Activated CD8-positive, alpha-beta T cell treated with anti-CD3 and anti-CD28 coated beads for 36 hours (primary cell): ENCODE measurements around the gene RSPH6A. TPM values are rescaled to one million over a fixed set of nuclear protein-coding genes. Genes with fewer than 3 reads are reported as not detected.

Experiments
- ATAC-seq: fragments of 200-7000 bp; cut with Tn5 transposase; one replicate; pipeline ENCODE4 v1.10.0; 2021; ENCODE audit warnings: mild to moderate bottlenecking, moderate library complexity
- CTCF ChIA-PET: fragments of 350-600 bp; sonication (Branson Sonifier 250); formaldehyde crosslinking; loops from one replicate; lab custom pipeline; 2021; ENCODE audit warnings: antibody characterized with exemption; lab: Charles Lee
- POLR2A ChIA-PET: fragments of 350-600 bp; sonication (Branson Sonifier 250); formaldehyde crosslinking; loops from one replicate; lab custom pipeline; 2021; ENCODE audit warnings: antibody characterized with exemption; lab: Charles Lee
- DNase-seq: peaks from one replicate; pipeline ENCODE4 v3.0.0-alpha.2; 2020
- H3K27ac Mint-ChIP-seq: one replicate; pipeline ENCODE4 v1.8.0; 2021; ENCODE audit warnings: mild to moderate bottlenecking, mixed read lengths
- H3K27me3 Mint-ChIP-seq: one replicate; pipeline ENCODE4 v1.8.0; 2021; ENCODE audit warnings: mixed read lengths
- H3K36me3 Mint-ChIP-seq: one replicate; pipeline ENCODE4 v1.8.0; 2021; ENCODE audit warnings: low read depth, mixed read lengths
- H3K4me1 Mint-ChIP-seq: one replicate; pipeline ENCODE4 v1.8.0; 2021; ENCODE audit warnings: low read depth, mixed read lengths
- H3K4me3 Mint-ChIP-seq: one replicate; pipeline ENCODE4 v1.8.0; 2021; ENCODE audit warnings: mild to moderate bottlenecking, moderate library complexity, mixed read lengths
- H3K9me3 Mint-ChIP-seq: one replicate; pipeline ENCODE4 v1.8.0; 2021; ENCODE audit warnings: mixed read lengths
- intact Hi-C: fragments of 100-400 bp; cut with micrococcal nuclease; formaldehyde crosslinking; loops from one replicate; pipeline ENCODE4 v1.10.0; 2022
- total RNA-seq, 2 experiments: library from RNA; stranded (reverse); gene quantifications; one replicate each; pipeline ENCODE4 v1.2.3, GENCODE V29; 2021
- TF ChIP-seq, protein P1 (sequence below): fragments of 200-600 bp; IDR thresholded peaks from one replicate; pipeline ENCODE4 v1.8.0; 2022; ENCODE audit warnings: antibody characterized with exemption, mild to moderate bottlenecking

The RSPH6A gene
- total RNA-seq, 2 experiments from 2014 or later, result 0.41 to 0.63 TPM

GRCh38 chr19:45793178-45793564 lies 21.9 kb downstream of the RSPH6A start:
- POLR2A ChIA-PET, result interaction anchor here (0.8 to 3.6 kb wide), 5 partner anchors 14 to 38 kb away, joined by 3 to 19 read pairs (median 4); partner anchors contain the start of gene SIX5
- no peak for DNase-seq
- Mint-ChIP-seq H3K36me3 (peaks cover 23% of the 10 kb centered on the region), H3K4me1 (peaks cover 28% of the 10 kb centered on the region), H3K27me3 (peaks cover 33% of the 10 kb centered on the region), H3K9me3 (no peaks in the 10 kb centered on the region), H3K27ac (no peak overlapping the region), H3K4me3 (peak overlapping the region; percentile 69)
- intact Hi-C loops, result no loop called here
- CTCF ChIA-PET, result interaction anchor here (0.9 to 3.8 kb wide), 4 partner anchors 9 to 25 kb away, joined by 3 to 18 read pairs (median 10); partner anchors contain the start of gene SIX5
- no peak for ATAC-seq
- TF ChIP-seq, protein P1, sequence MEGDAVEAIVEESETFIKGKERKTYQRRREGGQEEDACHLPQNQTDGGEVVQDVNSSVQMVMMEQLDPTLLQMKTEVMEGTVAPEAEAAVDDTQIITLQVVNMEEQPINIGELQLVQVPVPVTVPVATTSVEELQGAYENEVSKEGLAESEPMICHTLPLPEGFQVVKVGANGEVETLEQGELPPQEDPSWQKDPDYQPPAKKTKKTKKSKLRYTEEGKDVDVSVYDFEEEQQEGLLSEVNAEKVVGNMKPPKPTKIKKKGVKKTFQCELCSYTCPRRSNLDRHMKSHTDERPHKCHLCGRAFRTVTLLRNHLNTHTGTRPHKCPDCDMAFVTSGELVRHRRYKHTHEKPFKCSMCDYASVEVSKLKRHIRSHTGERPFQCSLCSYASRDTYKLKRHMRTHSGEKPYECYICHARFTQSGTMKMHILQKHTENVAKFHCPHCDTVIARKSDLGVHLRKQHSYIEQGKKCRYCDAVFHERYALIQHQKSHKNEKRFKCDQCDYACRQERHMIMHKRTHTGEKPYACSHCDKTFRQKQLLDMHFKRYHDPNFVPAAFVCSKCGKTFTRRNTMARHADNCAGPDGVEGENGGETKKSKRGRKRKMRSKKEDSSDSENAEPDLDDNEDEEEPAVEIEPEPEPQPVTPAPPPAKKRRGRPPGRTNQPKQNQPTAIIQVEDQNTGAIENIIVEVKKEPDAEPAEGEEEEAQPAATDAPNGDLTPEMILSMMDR, result no peak

DNA sequence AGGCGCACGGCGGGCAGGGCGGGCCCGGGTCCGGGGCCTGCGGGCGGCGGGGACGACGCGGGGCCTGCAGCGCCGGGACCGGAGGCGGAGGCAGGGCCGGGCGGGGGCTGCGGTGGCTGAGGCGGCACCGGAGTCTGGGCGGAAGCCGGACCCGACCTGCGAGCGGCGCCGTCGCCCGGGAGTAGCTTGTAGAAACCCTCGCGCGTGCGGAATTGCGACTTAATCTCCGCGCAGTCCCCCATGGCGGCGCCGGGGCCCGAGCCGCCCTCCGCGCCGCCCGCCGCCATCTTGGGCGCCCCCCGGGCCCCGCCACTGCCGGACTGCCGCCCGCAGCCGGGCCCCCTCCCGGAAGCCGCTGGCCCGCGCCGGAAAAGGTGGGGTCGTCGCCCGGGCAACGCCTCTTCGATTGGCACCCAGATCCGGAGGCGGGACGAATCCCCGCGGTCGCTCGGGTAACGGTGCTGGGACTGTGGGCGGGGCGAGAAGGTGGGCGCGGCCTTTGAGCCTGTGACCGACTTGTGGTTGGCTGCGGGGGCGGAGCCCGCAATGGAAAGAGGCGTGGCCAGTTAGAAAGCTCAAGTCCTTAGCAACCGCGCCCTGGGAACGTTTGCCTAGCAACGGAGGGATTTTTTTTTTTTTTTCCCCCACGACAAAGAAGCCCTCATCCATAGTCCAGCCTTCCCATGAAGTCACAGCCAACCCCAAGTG lies 22.5 kb downstream of the RSPH6A start, which contains the start of gene DMWD:
TSS of gene DMWD (minus strand) at position 376 of the 708 bp plus-strand sequence. CDS start at position 287, 89 bp downstream.
- intact Hi-C loops, result no loop called here
- peak; percentile 100 for DNase-seq
- ChIA-PET POLR2A (interaction anchor here (0.8 to 3.6 kb wide), 10 partner anchors 10 to 44 kb away, joined by 3 to 19 read pairs (median 5); partner anchors contain the start of genes RSPH6A and SIX5), CTCF (interaction anchor here (0.9 to 3.8 kb wide), 5 partner anchors 9 to 26 kb away, joined by 3 to 18 read pairs (median 3); partner anchors contain the start of gene SIX5)
- peaks cover 28% of the 10 kb centered on the region for H3K4me1 Mint-ChIP-seq
- peak within 1 kb of the TSS; percentile 93 for H3K4me3 Mint-ChIP-seq
- H3K27me3 Mint-ChIP-seq, result peaks cover 29% of the 10 kb centered on the region
- TF ChIP-seq, protein P1, result no peak
- no peaks in the 10 kb centered on the region for H3K9me3 Mint-ChIP-seq
- peak; percentile 95 for ATAC-seq
- H3K27ac Mint-ChIP-seq, result peak within 1 kb of the TSS; percentile 87
- H3K36me3 Mint-ChIP-seq, result peaks cover 28% of the 10 kb centered on the region

- Mint-ChIP-seq H3K27me3 (peaks cover 30% of the 10 kb centered on the region), H3K4me1 (peaks cover 28% of the 10 kb centered on the region), H3K9me3 (no peaks in the 10 kb centered on the region), H3K4me3 (peak overlapping the region; percentile 93), H3K36me3 (peaks cover 35% of the 10 kb centered on the region), H3K27ac (peak overlapping the region; percentile 87)
- DNase-seq, result peak; percentile 47
- ChIA-PET POLR2A (interaction anchor here (1.0 to 3.6 kb wide), 8 partner anchors 9 to 44 kb away, joined by 3 to 19 read pairs (median 7); partner anchors contain the start of genes RSPH6A and SIX5), CTCF (interaction anchor here (1.0 to 3.8 kb wide), 6 partner anchors 8 to 25 kb away, joined by 3 to 18 read pairs (median 6); partner anchors contain the start of gene SIX5)
- intact Hi-C loops, result no loop called here
- TF ChIP-seq, protein P1, result no peak
- peak; percentile 25 for ATAC-seq
These were observed 23.2 kb downstream of the RSPH6A start for GRCh38 chr19:45791744-45792469.

DNA sequence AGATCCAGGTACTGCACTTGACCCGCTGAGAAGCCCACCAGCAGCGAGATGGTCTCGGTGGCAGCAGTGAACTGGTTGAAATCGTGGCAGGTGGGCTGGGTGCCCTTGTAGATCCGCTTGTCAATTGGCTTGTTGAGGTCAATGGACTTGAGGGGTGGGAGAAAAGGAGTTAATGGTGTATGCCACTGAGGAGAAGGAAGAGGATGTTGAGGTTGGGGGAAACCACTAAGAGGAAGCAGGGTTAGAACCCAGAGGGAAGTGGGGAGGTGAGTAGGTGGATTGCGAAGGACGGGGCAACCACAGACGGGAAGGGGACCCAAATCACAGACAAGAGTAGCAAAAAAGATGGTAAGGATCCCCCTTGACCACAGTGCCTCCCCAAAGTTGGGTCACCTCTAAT lies 24.2 kb downstream of the RSPH6A start:
- peak; percentile 50 for DNase-seq
- TF ChIP-seq, protein P1, result no peak
- peaks cover 43% of the 10 kb centered on the region for H3K36me3 Mint-ChIP-seq
- no peak overlapping the region for H3K27ac Mint-ChIP-seq
- peaks cover 28% of the 10 kb centered on the region for H3K4me1 Mint-ChIP-seq
- peaks cover 25% of the 10 kb centered on the region for H3K27me3 Mint-ChIP-seq
- no peaks in the 10 kb centered on the region for H3K9me3 Mint-ChIP-seq
- ChIA-PET CTCF (interaction anchor here (1.4 to 3.8 kb wide), 4 partner anchors 9 to 26 kb away, joined by 3 to 18 read pairs (median 6); partner anchors contain the start of gene SIX5), POLR2A (interaction anchor here (0.6 to 3.6 kb wide), 4 partner anchors 12 to 26 kb away, joined by 3 to 19 read pairs (median 8); partner anchors contain the start of gene SIX5)
- no peak for ATAC-seq
- H3K4me3 Mint-ChIP-seq, result peak overlapping the region; percentile 93
- intact Hi-C loops, result no loop called here
